CD4-positive, alpha-beta T cell treated with Interleukin-10 for 1 hour (primary cell): ENCODE data around the gene PIGO.

Experiments
- DNase-seq: peaks from one replicate; pipeline ENCODE4 v3.0.0-alpha.2; 2020

The PIGO gene

DNA sequence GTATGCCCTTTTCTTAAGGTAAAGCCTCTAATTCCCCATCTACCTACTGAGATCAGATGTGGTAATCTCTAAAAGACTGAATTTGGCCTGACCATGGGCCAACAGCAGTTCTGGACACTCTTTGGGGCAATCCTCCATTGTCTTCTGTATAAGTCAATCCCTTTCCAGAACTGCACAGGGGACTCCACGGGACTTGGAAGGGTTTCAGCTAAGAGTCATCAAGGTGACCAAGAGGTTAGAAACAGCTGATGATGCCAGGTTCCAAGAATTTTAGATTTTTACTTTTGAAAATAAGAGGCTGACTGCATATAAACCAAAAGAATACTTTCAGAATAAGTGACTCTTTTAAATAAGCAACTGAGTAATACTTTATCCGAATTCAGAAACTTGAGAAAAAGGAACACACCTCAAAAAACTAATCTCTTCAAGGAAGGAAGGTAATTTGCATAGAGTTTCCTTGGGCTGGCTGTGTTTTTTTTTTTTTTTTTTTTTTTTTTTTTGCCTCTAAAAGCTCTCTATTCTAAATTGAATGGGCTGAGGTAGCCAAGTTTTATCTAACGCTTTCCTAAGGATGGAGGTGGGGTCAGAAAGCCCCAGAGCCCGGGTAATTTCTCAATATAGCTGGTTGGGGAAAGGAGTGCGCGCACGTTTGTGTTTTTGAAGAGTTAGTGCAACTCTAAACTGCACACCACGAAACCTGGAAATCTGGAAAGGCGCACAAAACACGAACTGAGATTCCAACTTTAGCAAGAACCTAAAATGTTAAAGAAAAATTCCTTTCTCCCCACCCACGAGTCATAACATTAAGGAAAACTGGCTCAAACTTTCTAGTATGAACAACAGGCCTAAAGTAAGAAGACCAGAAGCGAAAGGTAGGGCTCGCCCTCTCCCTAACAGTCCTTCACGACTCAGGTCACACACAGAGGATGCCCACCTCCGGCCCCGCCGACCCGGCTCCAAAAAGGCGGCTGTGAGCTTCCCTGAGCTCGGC lies 25.3 kb downstream of the PIGO start:
- no peak for DNase-seq

DNA sequence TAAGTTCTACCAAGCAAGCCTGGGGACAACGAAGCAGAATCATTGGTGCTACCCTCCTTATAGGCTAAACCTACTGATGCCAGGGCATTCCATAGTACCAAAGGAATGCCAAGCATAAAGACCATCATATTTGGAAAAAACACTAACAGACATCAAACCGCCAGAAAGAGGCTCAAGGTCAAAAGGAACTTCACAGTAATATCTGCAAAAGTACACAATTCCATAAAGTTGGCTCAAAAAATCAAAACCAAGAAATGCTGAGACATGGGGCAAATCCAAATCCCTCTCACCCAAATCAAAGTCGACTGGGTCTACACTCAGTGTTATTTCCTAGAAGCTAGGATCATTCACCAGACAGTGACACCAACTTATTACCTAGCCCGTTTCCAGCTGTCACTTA lies 27.4 kb downstream of the PIGO start:
- no peak for DNase-seq

DNA sequence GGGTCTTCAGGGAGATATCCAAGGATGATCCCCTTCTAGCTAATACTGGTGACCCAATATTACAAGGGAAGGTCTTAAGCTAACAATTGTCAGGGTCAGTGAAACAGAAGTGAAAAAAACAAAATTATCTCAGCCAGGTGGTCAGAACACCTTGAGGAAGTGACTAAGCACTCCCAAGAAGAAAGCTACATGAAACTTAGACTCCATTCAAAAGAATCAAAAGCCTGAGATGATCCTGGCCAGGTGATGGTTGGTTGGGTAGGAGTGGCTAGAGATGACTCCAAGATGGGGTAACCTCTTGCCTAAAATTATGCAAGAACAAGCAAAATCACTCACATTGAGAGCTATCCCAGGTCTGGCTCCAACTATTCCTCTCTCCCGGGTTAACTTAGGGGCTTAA lies 29.3 kb downstream of the PIGO start:
- DNase-seq, result no peak

GRCh38 chr9:35060548-35061207 lies 35.7 kb downstream of the PIGO start:
- no peak for DNase-seq

DNA sequence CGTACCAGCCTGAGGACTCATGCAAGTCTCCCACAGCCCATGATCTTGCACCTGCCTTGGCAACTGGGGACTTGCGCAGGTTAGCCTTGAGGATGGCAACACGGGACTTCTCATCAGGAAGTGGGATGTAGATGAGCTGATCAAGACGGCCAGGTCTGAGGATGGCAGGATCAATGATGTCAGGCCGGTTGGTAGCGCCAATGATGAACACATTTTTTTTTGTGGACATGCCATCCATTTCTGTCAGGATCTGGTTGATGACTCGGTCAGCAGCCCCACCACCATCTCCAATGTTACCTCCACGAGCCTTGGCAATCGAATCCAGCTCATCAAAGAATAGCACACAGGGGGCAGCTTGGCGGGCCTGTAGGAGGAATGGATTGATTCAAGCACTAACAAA lies 37.0 kb downstream of the PIGO start:
- no peak for DNase-seq

DNA sequence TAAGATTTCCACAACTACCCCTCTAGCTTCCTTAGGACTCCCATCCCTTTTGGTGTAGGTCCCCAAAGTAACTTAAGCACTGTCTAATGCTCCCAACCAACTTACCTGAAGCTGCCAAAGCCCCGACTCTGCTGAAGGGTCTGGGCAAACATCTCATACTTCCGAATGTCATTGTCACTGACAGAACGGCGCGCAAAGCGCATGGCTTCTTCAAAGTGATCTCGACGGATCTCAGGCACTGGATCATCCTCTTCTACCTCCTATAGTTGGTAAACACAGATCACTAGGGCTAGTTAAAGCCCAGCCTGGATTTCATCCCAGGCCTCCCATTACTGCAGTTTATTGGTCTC lies 39.1 kb downstream of the PIGO start:
- no peak for DNase-seq

GRCh38 chr9:35056571-35057270 lies 39.7 kb downstream of the PIGO start:
- DNase-seq, result no peak

DNA sequence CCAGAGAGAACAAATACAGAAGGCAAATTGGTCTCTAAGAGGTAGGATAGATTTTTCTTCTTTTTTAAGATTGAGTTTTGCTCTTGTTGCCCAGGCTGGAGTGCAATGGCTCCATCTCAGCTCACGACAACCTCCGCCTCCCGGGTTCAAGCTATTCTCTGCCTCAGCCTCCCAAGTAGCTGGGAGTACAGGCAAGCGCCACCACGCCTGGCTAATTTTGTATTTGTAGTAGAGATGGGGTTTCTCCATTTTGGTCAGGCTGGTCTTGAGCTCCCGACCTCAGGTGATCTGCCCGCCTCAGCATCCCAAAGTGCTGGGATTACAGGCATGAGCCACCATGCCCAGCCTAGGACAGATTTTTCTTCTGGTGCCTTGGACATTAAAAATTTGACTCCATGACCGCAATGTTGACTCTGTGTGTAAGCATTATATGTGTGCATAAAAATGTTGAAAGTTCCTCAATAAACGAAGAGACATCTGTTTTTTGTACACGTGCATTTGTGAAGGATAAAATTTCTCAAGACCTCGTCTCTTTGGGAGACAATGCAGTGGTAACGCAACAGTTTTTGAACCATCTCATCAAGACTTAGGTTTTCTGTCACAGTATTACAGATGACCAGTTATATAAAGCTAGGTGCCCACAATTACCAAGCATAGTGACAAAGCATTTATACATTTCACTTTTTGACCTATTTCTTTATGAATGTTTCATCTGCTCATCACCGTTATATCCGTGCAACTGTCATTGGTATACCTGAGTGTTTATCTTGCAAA lies 41.3 kb downstream of the PIGO start:
- no peak for DNase-seq

DNA sequence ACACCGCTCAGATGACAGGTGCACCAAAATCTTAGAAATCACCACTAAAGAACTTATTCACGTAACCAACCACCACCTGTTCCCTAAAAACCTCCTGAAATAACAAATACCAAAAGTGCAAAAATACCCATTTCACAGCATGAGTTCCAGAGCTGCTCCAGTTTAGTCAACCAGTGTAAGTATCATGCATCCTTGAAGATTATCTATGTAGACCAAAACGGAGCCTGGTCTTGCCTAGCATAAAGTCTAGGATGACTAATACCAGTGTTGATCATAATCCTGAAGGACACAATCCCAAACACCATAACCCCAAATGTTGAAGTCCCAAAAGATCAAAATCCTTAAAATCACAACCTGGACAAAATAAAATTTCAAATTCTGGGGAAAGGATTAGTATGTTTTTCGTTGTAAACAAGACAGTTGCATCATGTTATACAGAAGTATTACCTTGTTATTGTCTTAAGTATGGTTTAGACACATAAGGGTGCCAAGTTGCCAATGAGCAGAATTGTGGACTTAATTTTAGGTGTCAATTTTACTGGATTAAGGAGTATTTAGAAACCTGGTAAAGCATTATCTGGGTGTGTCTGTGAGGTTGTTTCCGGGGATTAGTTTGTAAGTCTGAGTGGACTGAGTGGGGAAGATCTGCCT lies 42.1 kb downstream of the PIGO start:
- no peak for DNase-seq

DNA sequence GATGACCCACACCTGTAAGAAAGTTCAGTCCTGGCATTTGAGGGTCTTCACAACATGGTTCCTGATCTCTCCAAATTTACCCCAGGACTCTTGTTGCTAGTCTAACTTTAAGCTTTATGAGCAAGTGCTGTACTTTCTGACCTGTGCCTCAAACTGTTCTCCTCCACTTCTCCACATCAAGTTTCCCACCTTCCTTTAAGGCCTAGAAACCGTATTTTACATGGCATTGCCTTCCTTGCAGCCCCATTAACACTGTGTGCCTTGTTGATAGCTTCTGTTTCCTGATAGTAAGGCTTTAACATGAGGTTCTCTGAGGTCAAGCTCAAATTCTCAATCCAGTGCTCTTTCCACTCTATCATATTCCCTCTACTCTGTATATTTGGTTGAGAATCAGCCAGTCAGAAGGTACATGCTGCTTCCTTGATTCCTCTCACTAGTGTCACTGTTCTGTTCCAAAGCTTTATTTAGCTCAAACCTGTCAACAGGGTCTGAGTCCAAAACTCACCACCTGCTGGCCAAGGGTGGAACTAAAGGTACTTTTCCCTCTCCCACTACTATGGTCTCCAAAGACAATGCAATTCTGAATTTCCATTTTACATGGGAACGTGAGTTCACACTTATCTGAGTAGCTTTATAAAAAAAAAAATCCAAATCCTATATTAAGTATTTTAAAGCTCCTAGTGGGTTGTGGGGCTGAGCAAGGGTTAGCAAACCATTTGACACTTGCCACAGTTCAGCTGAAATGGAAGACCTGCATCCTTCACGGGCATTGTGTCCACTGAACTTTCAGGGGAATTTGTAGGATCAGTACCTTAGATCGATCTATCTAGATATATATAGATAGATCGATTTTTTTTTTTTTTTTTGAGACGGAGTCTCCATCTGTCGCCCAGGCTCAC lies 45.1 kb downstream of the PIGO start:
- DNase-seq, result peak; percentile 57

- DNase-seq, result no peak
Measured at GRCh38 chr9:35048511-35048910, 47.9 kb downstream of the PIGO start.

- no peak for DNase-seq
Measured at GRCh38 chr9:35044071-35044470, 52.3 kb downstream of the PIGO start.

- no peak for DNase-seq
Measured at GRCh38 chr9:35042891-35043545, 53.4 kb downstream of the PIGO start.

DNA sequence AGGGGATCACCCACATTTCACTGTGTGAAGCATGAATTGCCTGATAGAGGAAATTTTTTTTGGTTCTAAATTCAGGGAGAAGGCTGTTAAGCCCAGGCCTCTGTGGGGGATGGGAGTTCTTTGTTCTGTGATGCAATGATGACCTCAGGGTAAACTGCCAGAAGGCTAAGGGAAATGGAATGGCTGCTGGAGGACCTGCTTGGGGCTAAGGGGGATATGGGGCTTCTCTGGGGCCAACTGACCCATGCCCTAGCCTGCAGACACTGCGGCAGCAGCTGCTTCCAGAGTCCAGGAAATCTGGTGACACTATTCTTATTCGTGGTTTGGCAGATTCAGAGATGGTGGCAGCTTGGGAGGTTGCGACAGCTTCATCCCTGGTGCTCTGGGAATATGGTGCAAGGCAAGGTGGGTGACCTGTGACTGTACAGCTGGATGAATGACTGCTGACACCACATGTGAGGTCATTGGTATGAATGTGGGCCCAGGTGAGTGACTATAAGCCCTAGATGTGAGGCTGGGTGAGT lies 54.2 kb downstream of the PIGO start:
- no peak for DNase-seq
